ENCODE data around the gene ARID5B.

- no peak for TF ChIP-seq POLR2A (IDR thresholded peaks at IDR 0.05; ENCODE audit: low read length)
- TF ChIP-seq GATA1 (IDR thresholded peaks at IDR 0.05; ENCODE audit: low read depth, low read length), result no peak
Observed at GRCh38 chr10:61941202-61941681, 39.7 kb downstream of the ARID5B start.
